Progenitor cell of endocrine pancreas (in vitro differentiated cells): ENCODE measurements around the gene CD300LG. TPM values are rescaled to one million over a fixed set of nuclear protein-coding genes. Genes with fewer than 3 reads are reported as not detected.
"Not testable (repeated sequence)": the region's sequence is repeated elsewhere in the genome, so short reads cannot be mapped to it uniquely, and the experiment has no call there.

Source experiments
- DNase-seq: peaks from one replicate; pipeline ENCODE4 v3.0.0; 2021; ENCODE audit warnings: low spot score; ENCODE audit not compliant: unreplicated experiment
- H3K27ac Mint-ChIP-seq: 2 replicates; pipeline ENCODE4 v1.8.0; 2021; ENCODE audit warnings: mild to moderate bottlenecking, moderate library complexity, mixed read lengths
- H3K27me3 Mint-ChIP-seq: 2 replicates; pipeline ENCODE4 v1.8.0; 2021; ENCODE audit warnings: mixed read lengths
- H3K36me3 Mint-ChIP-seq: 2 replicates; pipeline ENCODE4 v1.8.0; 2022; ENCODE audit warnings: mixed read lengths; ENCODE audit not compliant: insufficient read depth
- H3K4me1 Mint-ChIP-seq: 2 replicates; pipeline ENCODE4 v1.8.0; 2021; ENCODE audit warnings: low read depth, mixed read lengths
- H3K4me3 Mint-ChIP-seq: 2 replicates; pipeline ENCODE4 v1.8.0; 2021; ENCODE audit warnings: low read depth, mild to moderate bottlenecking, moderate library complexity, mixed read lengths
- H3K9me3 Mint-ChIP-seq: 2 replicates; pipeline ENCODE4 v1.8.0; 2021; ENCODE audit warnings: low read depth, mixed read lengths
- total RNA-seq: library from RNA; stranded (reverse); gene quantifications from 2 replicates; pipeline ENCODE4 v1.2.1, GENCODE V29; 2021
- TF ChIP-seq, protein P1 (sequence below): fragments of 200-600 bp; sonication (generic); IDR thresholded peaks from one replicate; pipeline ENCODE4 v1.5.0; 2021; ENCODE audit warnings: antibody characterized with exemption, mild to moderate bottlenecking; ENCODE audit not compliant: unreplicated experiment

Gene CD300LG
- total RNA-seq, 1 donor from 2014 or later = not detected

DNA sequence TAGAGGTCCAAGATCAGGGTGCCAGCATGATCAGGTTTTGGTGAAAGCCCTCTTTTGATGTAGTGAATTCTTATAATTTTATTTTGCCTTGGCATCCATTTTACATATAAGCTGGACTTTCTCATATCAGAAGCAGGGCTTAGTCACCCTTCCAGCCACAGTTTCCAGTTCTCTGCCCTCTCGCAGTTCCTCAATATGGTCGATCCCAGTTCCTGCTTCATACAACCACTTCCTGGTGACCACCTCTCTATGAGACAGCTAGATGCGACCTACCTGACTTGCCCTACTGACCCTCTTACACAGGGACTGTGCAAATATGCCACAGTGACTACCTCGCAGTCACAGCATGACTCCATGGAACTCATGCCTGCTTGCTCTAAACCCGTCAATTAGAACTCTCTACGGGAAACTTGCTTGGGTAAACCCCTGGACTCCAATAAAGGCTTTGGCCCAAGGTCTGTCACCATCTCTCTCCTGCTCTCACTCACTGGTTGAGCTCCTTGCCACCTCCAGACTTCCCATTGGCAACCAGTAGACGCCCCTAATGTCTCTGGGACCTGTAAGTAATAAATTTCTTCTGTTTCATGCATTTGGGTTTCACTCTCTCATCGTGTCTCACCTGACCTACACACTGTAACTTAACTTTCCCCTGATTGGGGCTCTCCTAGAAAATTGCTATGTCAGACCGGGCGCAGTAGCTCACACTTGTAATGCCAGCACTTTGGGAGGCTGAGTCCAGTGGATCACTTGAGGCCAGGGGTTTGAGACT, 21.4 kb downstream of the CD300LG start:
- TF ChIP-seq, protein P1, sequence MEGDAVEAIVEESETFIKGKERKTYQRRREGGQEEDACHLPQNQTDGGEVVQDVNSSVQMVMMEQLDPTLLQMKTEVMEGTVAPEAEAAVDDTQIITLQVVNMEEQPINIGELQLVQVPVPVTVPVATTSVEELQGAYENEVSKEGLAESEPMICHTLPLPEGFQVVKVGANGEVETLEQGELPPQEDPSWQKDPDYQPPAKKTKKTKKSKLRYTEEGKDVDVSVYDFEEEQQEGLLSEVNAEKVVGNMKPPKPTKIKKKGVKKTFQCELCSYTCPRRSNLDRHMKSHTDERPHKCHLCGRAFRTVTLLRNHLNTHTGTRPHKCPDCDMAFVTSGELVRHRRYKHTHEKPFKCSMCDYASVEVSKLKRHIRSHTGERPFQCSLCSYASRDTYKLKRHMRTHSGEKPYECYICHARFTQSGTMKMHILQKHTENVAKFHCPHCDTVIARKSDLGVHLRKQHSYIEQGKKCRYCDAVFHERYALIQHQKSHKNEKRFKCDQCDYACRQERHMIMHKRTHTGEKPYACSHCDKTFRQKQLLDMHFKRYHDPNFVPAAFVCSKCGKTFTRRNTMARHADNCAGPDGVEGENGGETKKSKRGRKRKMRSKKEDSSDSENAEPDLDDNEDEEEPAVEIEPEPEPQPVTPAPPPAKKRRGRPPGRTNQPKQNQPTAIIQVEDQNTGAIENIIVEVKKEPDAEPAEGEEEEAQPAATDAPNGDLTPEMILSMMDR = no peak
- no peak for DNase-seq

DNA sequence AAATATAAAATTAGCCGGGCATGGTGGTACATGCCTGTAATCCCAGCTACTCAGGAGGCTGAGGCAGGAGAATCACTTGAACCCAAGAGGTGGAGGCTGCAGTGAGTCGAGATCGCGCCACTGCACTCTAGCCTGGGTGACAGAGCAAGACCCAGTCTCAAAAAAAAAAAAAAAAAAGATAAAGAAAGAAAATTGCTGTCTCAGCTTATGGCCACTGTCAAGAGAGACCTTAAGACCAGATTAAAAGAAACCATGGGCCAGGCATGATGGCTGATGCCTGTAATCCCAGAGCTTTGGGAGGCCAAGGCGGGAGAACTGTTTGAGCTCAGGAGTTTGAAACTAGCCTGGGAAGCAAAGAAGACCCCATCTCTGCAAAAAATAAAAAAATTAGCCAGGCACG, 22.1 kb downstream of the CD300LG start:
- H3K27me3 Mint-ChIP-seq = peaks cover 30% of the 10 kb centered on the region
- not testable (repeated sequence) for H3K27ac Mint-ChIP-seq, H3K36me3 Mint-ChIP-seq, DNase-seq, H3K4me1 Mint-ChIP-seq, H3K9me3 Mint-ChIP-seq, H3K4me3 Mint-ChIP-seq

More for the DNA sequence above, 21.4 kb downstream of the CD300LG start:
- Mint-ChIP-seq H3K4me3 (no peak overlapping the region), H3K27me3 (peaks cover 27% of the 10 kb centered on the region), H3K4me1 (no peaks in the 10 kb centered on the region), H3K9me3 (no peaks in the 10 kb centered on the region), H3K27ac (no peak overlapping the region), H3K36me3 (no peaks in the 10 kb centered on the region)

DNA sequence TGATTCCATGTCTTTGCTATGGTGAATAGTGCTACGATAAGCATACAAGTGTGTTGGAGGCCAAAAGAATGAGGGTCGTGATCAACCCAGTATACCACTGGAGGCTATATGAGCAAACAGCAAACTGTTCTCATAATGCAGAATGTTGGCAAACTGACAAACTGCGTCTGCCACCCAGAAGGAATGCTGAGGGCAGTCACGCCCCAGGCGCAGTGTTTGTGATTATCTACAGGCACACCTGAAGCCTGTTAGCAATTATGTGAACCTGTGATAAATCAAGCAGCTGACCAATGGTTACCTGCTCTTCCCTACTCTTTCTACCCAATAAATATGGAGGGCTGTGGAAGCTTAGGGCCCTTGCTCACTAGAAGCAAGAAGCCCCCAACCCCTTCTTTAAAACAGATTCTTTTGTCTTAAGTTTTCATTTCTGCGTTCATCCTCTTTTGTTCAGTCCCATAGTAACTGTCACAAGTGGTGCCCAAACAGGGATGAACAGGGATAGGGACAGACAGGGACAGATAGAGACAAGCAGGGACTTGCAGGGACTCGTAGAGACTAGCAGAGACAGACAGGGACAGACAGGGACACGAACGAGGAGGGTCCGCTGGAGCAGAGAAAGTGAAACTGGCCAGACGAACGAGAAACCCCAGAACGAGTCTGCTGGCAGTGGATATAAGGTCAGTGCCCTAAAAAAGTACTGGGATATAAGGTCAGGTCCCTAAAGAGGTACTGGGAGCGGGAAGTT, 25.1 kb downstream of the CD300LG start:
- no peaks in the 10 kb centered on the region for H3K9me3 Mint-ChIP-seq
- peaks cover 32% of the 10 kb centered on the region for H3K27me3 Mint-ChIP-seq
- H3K36me3 Mint-ChIP-seq = no peaks in the 10 kb centered on the region
- H3K4me1 Mint-ChIP-seq = no peaks in the 10 kb centered on the region
- H3K4me3 Mint-ChIP-seq = no peak overlapping the region
- TF ChIP-seq, protein P1 = no peak
- H3K27ac Mint-ChIP-seq = no peak overlapping the region
- no peak for DNase-seq

DNA sequence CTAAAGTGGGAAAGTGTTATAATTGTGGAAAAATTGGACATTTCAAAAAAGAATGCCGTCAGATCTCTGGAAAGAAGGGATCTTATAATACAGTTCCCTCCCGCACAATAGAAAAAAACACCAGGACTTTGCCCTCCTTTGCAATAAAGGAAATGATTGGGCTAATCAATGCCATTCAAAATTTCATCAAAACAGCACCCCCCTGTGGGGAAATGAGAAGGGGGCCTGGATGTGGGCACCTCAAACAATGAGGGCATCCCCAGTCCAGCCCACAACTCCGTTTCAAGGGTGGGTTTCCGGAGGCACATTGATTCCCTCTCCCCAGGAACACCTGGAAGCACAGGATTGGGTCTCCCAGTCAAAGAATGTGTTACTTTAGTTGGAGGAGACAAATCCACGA, 26.1 kb downstream of the CD300LG start:
- TF ChIP-seq, protein P1 = peak; percentile 15
- Mint-ChIP-seq H3K4me3 (no peak overlapping the region), H3K4me1 (no peaks in the 10 kb centered on the region), H3K9me3 (no peaks in the 10 kb centered on the region), H3K36me3 (no peaks in the 10 kb centered on the region), H3K27me3 (peaks cover 26% of the 10 kb centered on the region), H3K27ac (no peak overlapping the region)
- DNase-seq = no peak

DNA sequence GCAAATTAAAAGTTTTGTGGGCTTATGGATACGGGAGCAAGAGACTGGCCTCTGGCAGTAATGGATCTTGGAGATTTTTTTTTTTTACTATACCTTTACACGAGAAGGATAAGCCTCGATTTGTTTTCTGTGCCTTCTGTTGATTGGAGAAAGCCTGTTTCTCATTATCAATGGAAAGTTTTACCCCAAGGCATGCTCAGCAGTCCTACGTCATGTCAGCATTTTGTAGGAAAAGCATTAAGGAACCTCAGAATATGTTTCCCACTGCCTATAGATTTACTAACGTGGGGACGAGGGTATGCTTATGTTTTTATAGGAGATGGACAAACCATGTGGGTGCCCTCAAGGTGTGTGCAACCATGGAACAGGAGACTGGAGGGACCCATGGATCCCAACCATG, 26.8 kb downstream of the CD300LG start:
- DNase-seq = no peak
- H3K27me3 Mint-ChIP-seq = peaks cover 19% of the 10 kb centered on the region
- no peaks in the 10 kb centered on the region for H3K9me3 Mint-ChIP-seq
- no peak overlapping the region for H3K27ac Mint-ChIP-seq
- H3K4me3 Mint-ChIP-seq = no peak overlapping the region
- TF ChIP-seq, protein P1 = no peak
- no peaks in the 10 kb centered on the region for H3K36me3 Mint-ChIP-seq
- H3K4me1 Mint-ChIP-seq = no peaks in the 10 kb centered on the region

DNA sequence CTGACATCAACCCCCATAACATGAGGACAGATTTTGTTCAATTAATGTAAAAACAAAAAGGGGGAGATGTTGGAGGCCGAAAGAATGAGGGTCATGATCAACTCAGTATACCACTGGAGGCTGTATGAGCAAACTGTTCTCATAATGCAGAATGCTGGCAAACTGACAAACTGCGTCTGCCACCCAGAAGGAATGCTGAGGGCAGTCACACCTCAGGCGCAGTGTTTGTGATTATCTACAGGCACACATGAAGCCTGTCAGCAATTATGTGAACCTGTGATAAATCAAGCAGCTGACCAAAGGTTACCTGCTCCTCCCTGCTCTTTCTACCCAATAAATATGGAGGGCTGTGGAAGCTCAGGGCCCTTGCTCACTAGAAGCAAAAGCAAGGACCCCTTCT, 27.3 kb downstream of the CD300LG start:
- Mint-ChIP-seq H3K36me3 (no peaks in the 10 kb centered on the region), H3K27ac (no peak overlapping the region), H3K27me3 (peaks cover 19% of the 10 kb centered on the region), H3K4me3 (no peak overlapping the region), H3K9me3 (no peaks in the 10 kb centered on the region), H3K4me1 (no peaks in the 10 kb centered on the region)
- DNase-seq = no peak
- TF ChIP-seq, protein P1 = no peak
